Ishikawa (cell line): Measurements from ENCODE around the gene GRIA3.

Experiments
- CEBPB ChIP-seq: IDR thresholded peaks from 2 replicates; pipeline ENCODE4 v1.6.1; 2012
- CREB1 ChIP-seq: IDR thresholded peaks from 2 replicates; pipeline ENCODE4 v1.6.1; 2012; ENCODE audit warnings: low read depth
- EGR1 ChIP-seq: IDR thresholded peaks from 2 replicates; pipeline ENCODE4 v1.6.1; 2012
- EP300 ChIP-seq: IDR thresholded peaks from 2 replicates; pipeline ENCODE4 v1.6.1; 2012; ENCODE audit warnings: borderline replicate concordance
- FOXM1 ChIP-seq: IDR thresholded peaks from 2 replicates; pipeline ENCODE4 v1.6.1; 2012; ENCODE audit warnings: low read depth, borderline replicate concordance
- NFIC ChIP-seq: IDR thresholded peaks from 2 replicates; pipeline ENCODE4 v1.6.1; 2012
- RAD21 ChIP-seq: IDR thresholded peaks from 2 replicates; pipeline ENCODE4 v1.6.1; 2012; ENCODE audit warnings: low read depth
- TAF1 ChIP-seq: IDR thresholded peaks from 2 replicates; pipeline ENCODE4 v1.6.1; 2012; ENCODE audit warnings: low read depth, mild to moderate bottlenecking
- TCF12 ChIP-seq: IDR thresholded peaks from 2 replicates; pipeline ENCODE4 v1.6.1; 2012; ENCODE audit warnings: low read depth
- TEAD4 ChIP-seq: IDR thresholded peaks from 2 replicates; pipeline ENCODE4 v1.6.1; 2012
- YY1 ChIP-seq: IDR thresholded peaks from 2 replicates; pipeline ENCODE4 v1.6.1; 2012; ENCODE audit warnings: low read depth
- ZBTB7A ChIP-seq: IDR thresholded peaks from 2 replicates; pipeline ENCODE4 v1.6.1; 2012; ENCODE audit warnings: low read depth
- TF ChIP-seq, protein P1 (sequence below): IDR thresholded peaks from 2 replicates; pipeline ENCODE4 v1.6.1; 2012; ENCODE audit warnings: low read depth, mild to moderate bottlenecking
- TF ChIP-seq, protein P2 (sequence below): IDR thresholded peaks from 2 replicates; pipeline ENCODE4 v1.6.1; 2012
- TF ChIP-seq, protein P3 (sequence below): IDR thresholded peaks from 2 replicates; pipeline ENCODE4 v1.6.1; 2012

GRIA3 gene

DNA sequence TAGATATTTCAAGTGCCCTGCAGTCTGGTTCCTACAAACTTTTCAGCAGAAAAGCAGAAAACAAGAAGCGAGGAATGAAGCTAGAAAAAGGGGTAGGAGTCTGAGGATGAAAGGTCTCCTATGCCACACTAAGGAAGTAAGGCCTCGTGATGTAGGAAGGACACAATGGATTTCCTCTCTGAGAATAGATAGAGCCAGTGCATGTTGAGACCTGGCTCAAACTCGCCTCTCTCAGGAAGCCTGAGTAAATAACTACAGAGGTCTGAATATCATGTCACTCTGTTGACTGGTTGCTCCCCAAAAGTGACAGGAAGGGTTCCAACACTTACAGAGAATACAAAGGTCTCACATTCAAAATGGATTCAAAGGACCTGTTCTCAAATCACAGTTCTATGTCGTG lies 93.3 kb downstream of the GRIA3 start:
- TF ChIP-seq CREB1 (no peak), TEAD4 (no peak), YY1 (no peak), ZBTB7A (no peak), FOXM1 (no peak), RAD21 (no peak), CEBPB (no peak), TAF1 (no peak), TCF12 (no peak), EGR1 (no peak), EP300 (no peak)
- TF ChIP-seq, protein P1, sequence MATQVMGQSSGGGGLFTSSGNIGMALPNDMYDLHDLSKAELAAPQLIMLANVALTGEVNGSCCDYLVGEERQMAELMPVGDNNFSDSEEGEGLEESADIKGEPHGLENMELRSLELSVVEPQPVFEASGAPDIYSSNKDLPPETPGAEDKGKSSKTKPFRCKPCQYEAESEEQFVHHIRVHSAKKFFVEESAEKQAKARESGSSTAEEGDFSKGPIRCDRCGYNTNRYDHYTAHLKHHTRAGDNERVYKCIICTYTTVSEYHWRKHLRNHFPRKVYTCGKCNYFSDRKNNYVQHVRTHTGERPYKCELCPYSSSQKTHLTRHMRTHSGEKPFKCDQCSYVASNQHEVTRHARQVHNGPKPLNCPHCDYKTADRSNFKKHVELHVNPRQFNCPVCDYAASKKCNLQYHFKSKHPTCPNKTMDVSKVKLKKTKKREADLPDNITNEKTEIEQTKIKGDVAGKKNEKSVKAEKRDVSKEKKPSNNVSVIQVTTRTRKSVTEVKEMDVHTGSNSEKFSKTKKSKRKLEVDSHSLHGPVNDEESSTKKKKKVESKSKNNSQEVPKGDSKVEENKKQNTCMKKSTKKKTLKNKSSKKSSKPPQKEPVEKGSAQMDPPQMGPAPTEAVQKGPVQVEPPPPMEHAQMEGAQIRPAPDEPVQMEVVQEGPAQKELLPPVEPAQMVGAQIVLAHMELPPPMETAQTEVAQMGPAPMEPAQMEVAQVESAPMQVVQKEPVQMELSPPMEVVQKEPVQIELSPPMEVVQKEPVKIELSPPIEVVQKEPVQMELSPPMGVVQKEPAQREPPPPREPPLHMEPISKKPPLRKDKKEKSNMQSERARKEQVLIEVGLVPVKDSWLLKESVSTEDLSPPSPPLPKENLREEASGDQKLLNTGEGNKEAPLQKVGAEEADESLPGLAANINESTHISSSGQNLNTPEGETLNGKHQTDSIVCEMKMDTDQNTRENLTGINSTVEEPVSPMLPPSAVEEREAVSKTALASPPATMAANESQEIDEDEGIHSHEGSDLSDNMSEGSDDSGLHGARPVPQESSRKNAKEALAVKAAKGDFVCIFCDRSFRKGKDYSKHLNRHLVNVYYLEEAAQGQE: no peak
- TF ChIP-seq, protein P2, sequence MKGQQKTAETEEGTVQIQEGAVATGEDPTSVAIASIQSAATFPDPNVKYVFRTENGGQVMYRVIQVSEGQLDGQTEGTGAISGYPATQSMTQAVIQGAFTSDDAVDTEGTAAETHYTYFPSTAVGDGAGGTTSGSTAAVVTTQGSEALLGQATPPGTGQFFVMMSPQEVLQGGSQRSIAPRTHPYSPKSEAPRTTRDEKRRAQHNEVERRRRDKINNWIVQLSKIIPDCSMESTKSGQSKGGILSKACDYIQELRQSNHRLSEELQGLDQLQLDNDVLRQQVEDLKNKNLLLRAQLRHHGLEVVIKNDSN: no peak

DNA sequence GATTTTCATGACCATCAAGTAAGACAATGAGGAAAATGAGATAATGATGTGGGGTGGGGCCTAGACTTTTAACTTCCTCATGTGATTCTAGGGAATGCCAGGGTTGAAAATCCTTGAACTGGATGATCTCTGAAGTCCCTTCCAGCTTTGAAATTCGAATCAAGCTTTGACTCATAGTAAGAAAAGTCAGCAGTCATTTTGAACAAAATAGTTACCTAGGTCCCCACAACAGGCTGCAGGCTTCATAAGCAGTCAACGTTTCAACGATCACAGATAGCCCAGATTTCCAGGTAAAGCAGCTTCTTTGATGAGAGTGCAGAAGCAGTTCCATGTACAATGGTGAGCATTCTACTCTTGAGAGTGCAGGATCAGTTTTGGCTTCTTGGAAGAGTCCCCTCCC lies 93.7 kb downstream of the GRIA3 start:
- TF ChIP-seq TEAD4 (no peak), YY1 (no peak), FOXM1 (no peak), EGR1 (no peak), EP300 (no peak), RAD21 (no peak), CREB1 (no peak), NFIC (no peak), ZBTB7A (no peak), TCF12 (no peak), CEBPB (no peak), TAF1 (no peak)
- TF ChIP-seq, protein P1: no peak
- TF ChIP-seq, protein P2: no peak
- TF ChIP-seq, protein P3, sequence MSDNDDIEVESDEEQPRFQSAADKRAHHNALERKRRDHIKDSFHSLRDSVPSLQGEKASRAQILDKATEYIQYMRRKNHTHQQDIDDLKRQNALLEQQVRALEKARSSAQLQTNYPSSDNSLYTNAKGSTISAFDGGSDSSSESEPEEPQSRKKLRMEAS: no peak

DNA sequence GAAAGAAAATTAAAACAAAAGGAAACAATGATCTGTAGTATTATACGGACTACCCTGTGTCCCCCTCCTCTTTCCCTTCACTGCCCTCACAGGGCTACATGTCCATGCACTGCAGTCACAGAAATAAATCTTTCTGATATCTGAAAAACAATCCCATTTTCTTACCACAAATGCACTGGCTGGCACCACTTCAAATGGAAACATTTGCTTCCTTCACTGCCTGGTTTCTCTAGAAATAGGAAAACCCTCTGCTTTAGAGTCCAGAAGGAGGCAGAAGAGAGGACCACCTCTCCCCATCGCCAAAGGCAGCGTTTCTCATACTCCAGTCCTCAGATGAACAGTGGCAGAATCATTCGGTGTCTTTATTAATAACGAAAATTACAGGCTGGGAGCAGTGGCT lies 98.2 kb downstream of the GRIA3 start:
- TF ChIP-seq, protein P2: no peak
- TF ChIP-seq FOXM1: no peak
- no peak for TF ChIP-seq TEAD4
- TF ChIP-seq ZBTB7A: no peak
- no peak for TF ChIP-seq YY1
- TF ChIP-seq, protein P3: no peak
- TF ChIP-seq, protein P1: no peak
- TF ChIP-seq EGR1: no peak
- TF ChIP-seq RAD21: no peak
- TF ChIP-seq NFIC: no peak
- TF ChIP-seq EP300: no peak
- no peak for TF ChIP-seq CREB1
- TF ChIP-seq TCF12: no peak
- no peak for TF ChIP-seq CEBPB
- no peak for TF ChIP-seq TAF1

DNA sequence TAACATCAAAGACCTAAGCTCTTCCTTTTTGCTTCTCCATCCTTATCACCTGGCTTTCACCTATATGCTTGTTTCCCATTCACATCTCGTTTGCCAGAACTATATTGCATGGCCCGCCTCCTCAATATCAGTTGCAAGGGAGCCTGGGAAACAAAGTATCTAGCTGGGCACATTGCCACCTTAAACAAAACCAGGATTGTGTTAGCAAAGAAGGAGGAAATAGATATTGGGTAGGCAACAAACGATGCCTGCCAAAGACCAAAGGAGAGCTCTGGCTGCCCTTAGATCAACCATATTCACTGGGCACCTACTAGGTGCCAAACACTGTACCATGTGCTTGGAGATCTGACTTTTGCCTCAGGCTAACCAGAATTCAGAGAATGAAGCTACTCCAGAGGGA lies 107.5 kb downstream of the GRIA3 start:
- TF ChIP-seq FOXM1: no peak
- TF ChIP-seq, protein P1: no peak
- no peak for TF ChIP-seq NFIC
- TF ChIP-seq ZBTB7A: no peak
- TF ChIP-seq TCF12: no peak
- no peak for TF ChIP-seq YY1
- no peak for TF ChIP-seq EP300
- TF ChIP-seq, protein P3: no peak
- no peak for TF ChIP-seq TEAD4
- no peak for TF ChIP-seq TAF1
- no peak for TF ChIP-seq CREB1
- no peak for TF ChIP-seq CEBPB
